HepG2 (cell line): ENCODE measurements around the gene POLN. TPM values are rescaled to one million over a fixed set of nuclear protein-coding genes. Genes with fewer than 3 reads are reported as not detected.

ENCODE experiments used
- DZIP1 ChIP-seq: sonication (generic); formaldehyde crosslinking; IDR thresholded peaks from 2 replicates; pipeline ENCODE4 v1.5.0; 2020; ENCODE audit warnings: mild to moderate bottlenecking, missing genetic modification reagents
- EP300 ChIP-seq, 3 experiments: sonication (generic) in 1 of 3; formaldehyde crosslinking in 1 of 3; IDR thresholded peaks; 2 replicates each; pipeline versions ENCODE4 v1.5.1 to v1.6.1; 2011 to 2020; ENCODE audit warnings: low read depth in 2 of 3, low read length in 2 of 3, borderline replicate concordance in 1 of 3, improper control_type of control experiment in 1 of 3, mild to moderate bottlenecking in 1 of 3, missing genetic modification reagents in 1 of 3, moderate library complexity in 1 of 3
- HDAC2 ChIP-seq: sonication (generic); formaldehyde crosslinking; IDR thresholded peaks from 2 replicates; pipeline ENCODE4 v1.4.0; 2020; ENCODE audit warnings: missing genetic modification reagents
- HES4 ChIP-seq: sonication (generic); formaldehyde crosslinking; IDR thresholded peaks from 2 replicates; pipeline ENCODE4 v1.9.0; 2021; ENCODE audit warnings: mild to moderate bottlenecking, missing genetic modification reagents, borderline replicate concordance
- HOXA3 ChIP-seq: sonication (generic); formaldehyde crosslinking; IDR thresholded peaks from 2 replicates; pipeline ENCODE4 v1.5.0; 2020; ENCODE audit warnings: missing genetic modification reagents
- KLF12 ChIP-seq: sonication (generic); formaldehyde crosslinking; IDR thresholded peaks from 2 replicates; pipeline ENCODE4 v1.4.0; 2020; ENCODE audit warnings: missing genetic modification reagents, borderline replicate concordance
- NCOA2 ChIP-seq: sonication (generic); formaldehyde crosslinking; IDR thresholded peaks from 2 replicates; pipeline ENCODE4 v1.8.0; 2022; ENCODE audit warnings: inconsistent platforms
- NCOR1 ChIP-seq: fragments of 200-600 bp; sonication (generic); IDR thresholded peaks from 2 replicates; pipeline ENCODE4 v1.7.0; 2017; ENCODE audit warnings: antibody characterized with exemption, low read length, borderline replicate concordance
- NFRKB ChIP-seq: fragments of 450-650 bp; IDR thresholded peaks from 2 replicates; pipeline ENCODE4 v1.6.1; 2017
- PHF21A ChIP-seq: sonication (generic); formaldehyde crosslinking; IDR thresholded peaks from 2 replicates; pipeline ENCODE4 v1.5.0; 2020; ENCODE audit warnings: mild to moderate bottlenecking, missing genetic modification reagents
- RXRA ChIP-seq: sonication (generic); formaldehyde crosslinking; IDR thresholded peaks from 2 replicates; pipeline ENCODE4 v1.5.1; 2020; ENCODE audit warnings: missing genetic modification reagents
- ZEB1 ChIP-seq: IDR thresholded peaks from 2 replicates; pipeline ENCODE4 v1.6.1; 2012; ENCODE audit warnings: mild to moderate bottlenecking, low read depth, inconsistent platforms; ENCODE audit not compliant: insufficient replicate concordance
- ZNF430 ChIP-seq: sonication (generic); formaldehyde crosslinking; IDR thresholded peaks from 2 replicates; pipeline ENCODE4 v1.9.0; 2021; ENCODE audit warnings: mild to moderate bottlenecking, missing genetic modification reagents
- ZNF724P ChIP-seq: sonication (generic); formaldehyde crosslinking; IDR thresholded peaks from 2 replicates; pipeline ENCODE4 v1.8.0; 2022; ENCODE audit warnings: missing genetic modification reagents, borderline replicate concordance
- ZNF747 ChIP-seq: sonication (generic); formaldehyde crosslinking; IDR thresholded peaks from 2 replicates; pipeline ENCODE4 v1.8.1; 2023; ENCODE audit warnings: missing genetic modification reagents, mild to moderate bottlenecking, borderline replicate concordance
- ZNF816 ChIP-seq: sonication (generic); formaldehyde crosslinking; IDR thresholded peaks from 2 replicates; pipeline ENCODE4 v1.8.0; 2022; ENCODE audit warnings: missing genetic modification reagents, mild to moderate bottlenecking, borderline replicate concordance
- polyA plus RNA-seq, 8 experiments: library from polyadenylated mRNA; depleted of rRNA in 3 of 8; stranded (reverse) in 7 of 8; unstranded in 1 of 8; fragments of >200 nt; fragmentation: Illumina TruSeq in 4 of 8; extraction: Trizol in 4 of 8; gene quantifications; 2 replicates each; pipeline versions ENCODE4 v1.2.1 to v1.2.3, GENCODE V29; 2011 to 2016; ENCODE audit warnings: low read depth in 4 of 8, missing spikeins in 1 of 8, mixed read lengths in 1 of 8; ENCODE audit not compliant: insufficient read depth in 1 of 8
- total RNA-seq, 5 experiments: library from RNA; depleted of rRNA; stranded (reverse); fragments of >200 nt; fragmentation: Illumina TruSeq; extraction: Trizol; gene quantifications; 2 replicates each; pipeline ENCODE4 v1.2.3, GENCODE V29; 2016; ENCODE audit warnings: low read depth in 1 of 5
- TF ChIP-seq, protein P1 (sequence below): sonication (generic); formaldehyde crosslinking; IDR thresholded peaks from 2 replicates; pipeline ENCODE4 v1.5.1; 2020; ENCODE audit warnings: mild to moderate bottlenecking, missing genetic modification reagents, moderate library complexity
- TF ChIP-seq, protein P2 (sequence below): fragments of 450-650 bp; IDR thresholded peaks from 2 replicates; pipeline ENCODE4 v1.6.1; 2017; ENCODE audit warnings: mild to moderate bottlenecking

POLN gene
- total and polyA plus RNA-seq, 2 of the 13 experiments (the other 11 are each of a cell fraction or from before 2014, with no cell fraction given): 0.93 to 1.5 TPM

- TF ChIP-seq, protein P1, sequence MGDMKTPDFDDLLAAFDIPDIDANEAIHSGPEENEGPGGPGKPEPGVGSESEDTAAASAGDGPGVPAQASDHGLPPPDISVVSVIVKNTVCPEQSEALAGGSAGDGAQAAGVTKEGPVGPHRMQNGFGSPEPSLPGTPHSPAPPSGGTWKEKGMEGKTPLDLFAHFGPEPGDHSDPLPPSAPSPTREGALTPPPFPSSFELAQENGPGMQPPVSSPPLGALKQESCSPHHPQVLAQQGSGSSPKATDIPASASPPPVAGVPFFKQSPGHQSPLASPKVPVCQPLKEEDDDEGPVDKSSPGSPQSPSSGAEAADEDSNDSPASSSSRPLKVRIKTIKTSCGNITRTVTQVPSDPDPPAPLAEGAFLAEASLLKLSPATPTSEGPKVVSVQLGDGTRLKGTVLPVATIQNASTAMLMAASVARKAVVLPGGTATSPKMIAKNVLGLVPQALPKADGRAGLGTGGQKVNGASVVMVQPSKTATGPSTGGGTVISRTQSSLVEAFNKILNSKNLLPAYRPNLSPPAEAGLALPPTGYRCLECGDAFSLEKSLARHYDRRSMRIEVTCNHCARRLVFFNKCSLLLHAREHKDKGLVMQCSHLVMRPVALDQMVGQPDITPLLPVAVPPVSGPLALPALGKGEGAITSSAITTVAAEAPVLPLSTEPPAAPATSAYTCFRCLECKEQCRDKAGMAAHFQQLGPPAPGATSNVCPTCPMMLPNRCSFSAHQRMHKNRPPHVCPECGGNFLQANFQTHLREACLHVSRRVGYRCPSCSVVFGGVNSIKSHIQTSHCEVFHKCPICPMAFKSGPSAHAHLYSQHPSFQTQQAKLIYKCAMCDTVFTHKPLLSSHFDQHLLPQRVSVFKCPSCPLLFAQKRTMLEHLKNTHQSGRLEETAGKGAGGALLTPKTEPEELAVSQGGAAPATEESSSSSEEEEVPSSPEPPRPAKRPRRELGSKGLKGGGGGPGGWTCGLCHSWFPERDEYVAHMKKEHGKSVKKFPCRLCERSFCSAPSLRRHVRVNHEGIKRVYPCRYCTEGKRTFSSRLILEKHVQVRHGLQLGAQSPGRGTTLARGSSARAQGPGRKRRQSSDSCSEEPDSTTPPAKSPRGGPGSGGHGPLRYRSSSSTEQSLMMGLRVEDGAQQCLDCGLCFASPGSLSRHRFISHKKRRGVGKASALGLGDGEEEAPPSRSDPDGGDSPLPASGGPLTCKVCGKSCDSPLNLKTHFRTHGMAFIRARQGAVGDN: peak; percentile 26; the same call in 1 of the 2 replicates
- TF ChIP-seq HOXA3 (peak; percentile 40; the same call in 1 of the 2 replicates), ZNF816 (CRISPR knock-in tag) (no peak), PHF21A (CRISPR knock-in tag) (peak; percentile 37), RXRA (peak; percentile 22; the same call in 1 of the 2 replicates), NCOR1 (peak; percentile 30; the same call in 1 of the 2 replicates), HES4 (no peak), NCOA2 (CRISPR knock-in tag) (no peak), ZNF724P (CRISPR knock-in tag) (0 out of 2 replicates have a peak, but pooled peaks have one; percentile 25), EP300 (IDR thresholded peaks at IDR 0.05; ENCODE audit: low read depth in 2 of 2, low read length in 2 of 2) (peak in 1 of 2 experiments; percentile 23; a peak in 1 of 4 replicates), EP300 (CRISPR knock-in tag; IDR thresholded peaks at IDR 0.05; ENCODE audit: borderline replicate concordance) (no peak; the same call in 1 of the 2 replicates), ZNF747 (CRISPR knock-in tag) (no peak), NFRKB (no peak), KLF12 (CRISPR knock-in tag) (no peak), ZNF430 (CRISPR knock-in tag) (no peak), ZEB1 (no peak), HDAC2 (peak; percentile 52; the same call in 1 of the 2 replicates), DZIP1 (CRISPR knock-in tag) (0 out of 2 replicates have a peak, but pooled peaks have one; percentile 52)
- TF ChIP-seq, protein P2, sequence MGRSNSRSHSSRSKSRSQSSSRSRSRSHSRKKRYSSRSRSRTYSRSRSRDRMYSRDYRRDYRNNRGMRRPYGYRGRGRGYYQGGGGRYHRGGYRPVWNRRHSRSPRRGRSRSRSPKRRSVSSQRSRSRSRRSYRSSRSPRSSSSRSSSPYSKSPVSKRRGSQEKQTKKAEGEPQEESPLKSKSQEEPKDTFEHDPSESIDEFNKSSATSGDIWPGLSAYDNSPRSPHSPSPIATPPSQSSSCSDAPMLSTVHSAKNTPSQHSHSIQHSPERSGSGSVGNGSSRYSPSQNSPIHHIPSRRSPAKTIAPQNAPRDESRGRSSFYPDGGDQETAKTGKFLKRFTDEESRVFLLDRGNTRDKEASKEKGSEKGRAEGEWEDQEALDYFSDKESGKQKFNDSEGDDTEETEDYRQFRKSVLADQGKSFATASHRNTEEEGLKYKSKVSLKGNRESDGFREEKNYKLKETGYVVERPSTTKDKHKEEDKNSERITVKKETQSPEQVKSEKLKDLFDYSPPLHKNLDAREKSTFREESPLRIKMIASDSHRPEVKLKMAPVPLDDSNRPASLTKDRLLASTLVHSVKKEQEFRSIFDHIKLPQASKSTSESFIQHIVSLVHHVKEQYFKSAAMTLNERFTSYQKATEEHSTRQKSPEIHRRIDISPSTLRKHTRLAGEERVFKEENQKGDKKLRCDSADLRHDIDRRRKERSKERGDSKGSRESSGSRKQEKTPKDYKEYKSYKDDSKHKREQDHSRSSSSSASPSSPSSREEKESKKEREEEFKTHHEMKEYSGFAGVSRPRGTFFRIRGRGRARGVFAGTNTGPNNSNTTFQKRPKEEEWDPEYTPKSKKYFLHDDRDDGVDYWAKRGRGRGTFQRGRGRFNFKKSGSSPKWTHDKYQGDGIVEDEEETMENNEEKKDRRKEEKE: no peak
These were observed 169.7 kb downstream of the POLN start (continued) for GRCh38 chr4:2071912-2072867.
